LNCAP (cell line): Measurements from ENCODE around the gene TP63.

ENCODE experiments used
- CTCF ChIP-seq: fragments of 450-650 bp; IDR thresholded peaks from 2 replicates; pipeline ENCODE4 v1.5.1; 2017; ENCODE audit warnings: mild to moderate bottlenecking

Gene TP63

GRCh38 chr3:189631373-189631408, at the start of gene TP63:
TSS of gene TP63 (plus strand) at chr3:189631389. CDS start at chr3:189631516, 127 bp downstream.
- no peak for TF ChIP-seq CTCF

DNA sequence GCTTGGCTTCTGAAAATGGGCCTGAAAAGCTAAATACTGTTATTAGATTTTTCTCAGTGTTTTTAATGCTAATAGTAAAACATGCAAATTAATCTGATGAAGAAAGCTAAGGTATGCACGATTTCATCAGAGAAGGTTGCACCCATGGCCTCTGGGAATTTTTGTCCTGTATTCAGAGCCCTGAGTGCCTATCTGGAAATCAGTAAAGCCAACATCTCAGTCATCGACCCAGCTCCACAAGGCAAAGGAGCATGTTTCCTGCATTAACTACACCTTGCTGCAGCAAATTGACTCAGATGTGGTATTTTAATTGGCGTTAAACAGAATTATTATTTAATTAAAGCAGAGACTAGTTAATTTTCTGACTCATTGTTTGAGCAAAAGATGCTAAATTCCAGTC, 49.0 kb upstream of the TP63 start:
- no peak for TF ChIP-seq CTCF

DNA sequence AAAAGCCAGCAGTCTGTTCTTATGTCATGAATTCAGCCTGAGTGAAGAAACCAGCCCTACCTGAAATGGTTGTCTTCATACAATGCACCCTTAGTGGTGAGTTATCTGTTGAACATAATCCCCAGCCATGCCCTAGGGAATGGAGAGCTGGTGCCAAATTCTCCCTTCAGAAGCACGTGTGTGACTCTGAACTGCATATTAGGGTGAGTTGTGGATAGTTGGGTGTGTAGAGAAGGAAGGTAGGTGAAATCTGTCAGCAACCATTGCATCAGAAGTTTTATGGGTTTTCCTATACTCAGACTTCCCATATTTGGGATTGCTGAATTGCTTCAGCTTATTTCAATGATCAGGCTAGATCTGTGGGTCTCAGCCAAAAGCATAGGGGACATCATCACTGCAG, 46.5 kb upstream of the TP63 start:
- no peak for TF ChIP-seq CTCF

GRCh38 chr3:189586941-189587663, 44.1 kb upstream of the TP63 start:
- no peak for TF ChIP-seq CTCF

DNA sequence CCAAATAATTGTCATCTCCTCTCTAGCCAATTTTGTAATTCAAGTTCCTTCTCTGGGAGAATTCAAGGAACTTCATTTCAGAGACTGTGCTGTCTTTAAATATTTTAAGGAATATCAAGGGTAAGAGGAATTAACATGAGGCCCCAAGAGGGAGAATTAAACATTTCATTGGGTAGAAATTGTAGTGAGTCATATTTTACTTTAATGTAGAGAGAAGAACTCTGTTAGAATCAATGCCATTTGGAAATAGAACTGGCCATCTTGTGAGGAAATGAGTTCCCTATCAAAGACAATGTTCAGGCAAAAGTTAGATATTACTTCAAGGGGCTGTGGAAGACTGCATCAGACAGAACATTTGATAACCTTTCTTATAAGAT, 43.5 kb upstream of the TP63 start:
- no peak for TF ChIP-seq CTCF

DNA sequence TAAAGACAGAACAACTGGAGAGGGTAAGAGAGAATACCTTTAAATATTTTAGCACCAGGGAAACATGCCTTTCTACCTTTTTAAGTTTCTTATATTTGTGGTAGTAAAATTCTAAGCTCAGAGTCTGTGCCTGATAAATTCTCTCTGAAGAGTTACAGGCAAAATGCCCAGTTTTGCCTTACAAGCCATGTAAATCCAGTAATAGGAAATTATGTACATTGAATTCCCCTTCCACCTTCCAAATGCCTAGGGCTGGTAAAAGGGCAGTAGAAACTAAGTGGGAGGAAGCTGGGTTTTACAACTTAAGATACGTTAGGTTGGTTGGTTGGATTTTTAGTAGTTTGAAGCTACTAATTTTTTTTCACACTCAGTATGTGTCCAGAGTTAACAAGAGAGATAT, 43.1 kb upstream of the TP63 start:
- no peak for TF ChIP-seq CTCF

- TF ChIP-seq CTCF = no peak
Observed at GRCh38 chr3:189588475-189589178, 42.6 kb upstream of the TP63 start.

GRCh38 chr3:189589179-189589569, 42.0 kb upstream of the TP63 start:
- no peak for TF ChIP-seq CTCF
